Measurements from ENCODE around the gene ORM1.

ORM1 gene

DNA sequence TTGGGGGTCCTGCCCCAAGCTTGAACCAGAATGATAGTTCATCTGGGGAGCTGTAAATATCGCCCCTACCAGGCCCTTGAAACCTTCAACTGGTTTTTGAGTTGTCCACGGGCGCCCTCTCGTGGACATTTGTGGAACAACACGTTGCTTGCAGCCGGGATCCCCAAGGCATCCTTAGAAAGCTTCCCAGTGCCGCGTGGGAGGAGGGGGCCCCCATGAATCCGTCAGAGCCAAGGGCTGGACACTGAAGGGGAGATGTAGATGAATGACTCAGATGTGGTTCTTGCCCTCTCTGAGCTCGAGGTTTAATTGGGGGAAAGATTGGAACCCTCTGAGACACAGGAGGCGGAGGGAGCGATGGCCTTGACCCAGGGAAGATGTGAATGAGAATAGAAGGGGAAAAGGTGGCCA, 31.8 kb upstream of the ORM1 start (continued):
- TF ChIP-seq ZSCAN5A (tag by site-specific recombination; IDR thresholded peaks at IDR 0.05) (no peak), ZNF660 (tag by site-specific recombination; IDR thresholded peaks at IDR 0.05) (no peak), ZNF621 (tag by site-specific recombination; IDR thresholded peaks at IDR 0.05) (no peak), ZNF521 (tag by site-specific recombination; IDR thresholded peaks at IDR 0.05) (no peak), PRDM6 (tag by site-specific recombination; IDR thresholded peaks at IDR 0.05) (no peak), KLF9 (tag by site-specific recombination; IDR thresholded peaks at IDR 0.05; ENCODE audit: low read depth) (no peak), ZNF514 (tag by site-specific recombination; IDR thresholded peaks at IDR 0.05) (no peak), ZNF473 (tag by site-specific recombination; IDR thresholded peaks at IDR 0.05) (no peak), ZNF239 (tag by site-specific recombination; IDR thresholded peaks at IDR 0.05) (no peak), KLF7 (tag by site-specific recombination; IDR thresholded peaks at IDR 0.05; ENCODE audit: borderline replicate concordance) (no peak), HIC1 (tag by site-specific recombination; IDR thresholded peaks at IDR 0.05) (no peak), SCRT2 (tag by site-specific recombination; IDR thresholded peaks at IDR 0.05) (no peak), ZSCAN30 (tag by site-specific recombination; IDR thresholded peaks at IDR 0.05) (no peak), ZBTB17 (tag by site-specific recombination; IDR thresholded peaks at IDR 0.05) (no peak), ZNF391 (tag by site-specific recombination; IDR thresholded peaks at IDR 0.05; ENCODE audit: borderline replicate concordance, low read depth) (no peak), ZNF274 (IDR thresholded peaks at IDR 0.05; ENCODE audit: low read length) (no peak), ZNF274 (tag by site-specific recombination; IDR thresholded peaks at IDR 0.05; ENCODE audit: borderline replicate concordance) (no peak), ZNF701 (tag by site-specific recombination; IDR thresholded peaks at IDR 0.05) (no peak), ZNF629 (tag by site-specific recombination; IDR thresholded peaks at IDR 0.05) (no peak), EGR2 (tag by site-specific recombination; IDR thresholded peaks at IDR 0.05; ENCODE audit: low read depth) (0 out of 2 replicates have a peak, but pooled peaks have one; percentile 21), ZNF785 (tag by site-specific recombination; IDR thresholded peaks at IDR 0.05) (no peak), ZNF114 (tag by site-specific recombination; IDR thresholded peaks at IDR 0.05) (no peak), ZNF140 (tag by site-specific recombination; IDR thresholded peaks at IDR 0.05) (no peak), ZFHX2 (tag by site-specific recombination; conservative IDR thresholded peaks at IDR 0.05) (peak; percentile 42), ZSCAN23 (tag by site-specific recombination; IDR thresholded peaks at IDR 0.05) (no peak), ZNF837 (tag by site-specific recombination; IDR thresholded peaks at IDR 0.05) (no peak), ZNF654 (tag by site-specific recombination; IDR thresholded peaks at IDR 0.05; ENCODE audit: low read depth) (peak; percentile 72)
- TF ChIP-seq, protein P1, sequence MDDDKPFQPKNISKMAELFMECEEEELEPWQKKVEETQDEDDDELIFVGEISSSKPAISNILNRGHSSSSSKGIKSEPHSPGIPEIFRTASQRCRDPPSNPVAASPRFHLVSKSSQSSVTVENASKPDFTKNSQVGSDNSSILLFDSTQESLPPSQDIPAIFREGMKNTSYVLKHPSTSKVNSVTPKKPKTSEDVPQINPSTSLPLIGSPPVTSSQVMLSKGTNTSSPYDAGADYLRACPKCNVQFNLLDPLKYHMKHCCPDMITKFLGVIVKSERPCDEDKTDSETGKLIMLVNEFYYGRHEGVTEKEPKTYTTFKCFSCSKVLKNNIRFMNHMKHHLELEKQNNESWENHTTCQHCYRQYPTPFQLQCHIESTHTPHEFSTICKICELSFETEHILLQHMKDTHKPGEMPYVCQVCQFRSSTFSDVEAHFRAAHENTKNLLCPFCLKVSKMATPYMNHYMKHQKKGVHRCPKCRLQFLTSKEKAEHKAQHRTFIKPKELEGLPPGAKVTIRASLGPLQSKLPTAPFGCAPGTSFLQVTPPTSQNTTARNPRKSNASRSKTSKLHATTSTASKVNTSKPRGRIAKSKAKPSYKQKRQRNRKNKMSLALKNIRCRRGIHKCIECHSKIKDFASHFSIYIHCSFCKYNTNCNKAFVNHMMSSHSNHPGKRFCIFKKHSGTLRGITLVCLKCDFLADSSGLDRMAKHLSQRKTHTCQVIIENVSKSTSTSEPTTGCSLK (tag by site-specific recombination; IDR thresholded peaks at IDR 0.05) = no peak
- TF ChIP-seq, protein P2, sequence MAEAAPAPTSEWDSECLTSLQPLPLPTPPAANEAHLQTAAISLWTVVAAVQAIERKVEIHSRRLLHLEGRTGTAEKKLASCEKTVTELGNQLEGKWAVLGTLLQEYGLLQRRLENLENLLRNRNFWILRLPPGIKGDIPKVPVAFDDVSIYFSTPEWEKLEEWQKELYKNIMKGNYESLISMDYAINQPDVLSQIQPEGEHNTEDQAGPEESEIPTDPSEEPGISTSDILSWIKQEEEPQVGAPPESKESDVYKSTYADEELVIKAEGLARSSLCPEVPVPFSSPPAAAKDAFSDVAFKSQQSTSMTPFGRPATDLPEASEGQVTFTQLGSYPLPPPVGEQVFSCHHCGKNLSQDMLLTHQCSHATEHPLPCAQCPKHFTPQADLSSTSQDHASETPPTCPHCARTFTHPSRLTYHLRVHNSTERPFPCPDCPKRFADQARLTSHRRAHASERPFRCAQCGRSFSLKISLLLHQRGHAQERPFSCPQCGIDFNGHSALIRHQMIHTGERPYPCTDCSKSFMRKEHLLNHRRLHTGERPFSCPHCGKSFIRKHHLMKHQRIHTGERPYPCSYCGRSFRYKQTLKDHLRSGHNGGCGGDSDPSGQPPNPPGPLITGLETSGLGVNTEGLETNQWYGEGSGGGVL (tag by site-specific recombination; IDR thresholded peaks at IDR 0.05) = no peak
- TF ChIP-seq, protein P3, sequence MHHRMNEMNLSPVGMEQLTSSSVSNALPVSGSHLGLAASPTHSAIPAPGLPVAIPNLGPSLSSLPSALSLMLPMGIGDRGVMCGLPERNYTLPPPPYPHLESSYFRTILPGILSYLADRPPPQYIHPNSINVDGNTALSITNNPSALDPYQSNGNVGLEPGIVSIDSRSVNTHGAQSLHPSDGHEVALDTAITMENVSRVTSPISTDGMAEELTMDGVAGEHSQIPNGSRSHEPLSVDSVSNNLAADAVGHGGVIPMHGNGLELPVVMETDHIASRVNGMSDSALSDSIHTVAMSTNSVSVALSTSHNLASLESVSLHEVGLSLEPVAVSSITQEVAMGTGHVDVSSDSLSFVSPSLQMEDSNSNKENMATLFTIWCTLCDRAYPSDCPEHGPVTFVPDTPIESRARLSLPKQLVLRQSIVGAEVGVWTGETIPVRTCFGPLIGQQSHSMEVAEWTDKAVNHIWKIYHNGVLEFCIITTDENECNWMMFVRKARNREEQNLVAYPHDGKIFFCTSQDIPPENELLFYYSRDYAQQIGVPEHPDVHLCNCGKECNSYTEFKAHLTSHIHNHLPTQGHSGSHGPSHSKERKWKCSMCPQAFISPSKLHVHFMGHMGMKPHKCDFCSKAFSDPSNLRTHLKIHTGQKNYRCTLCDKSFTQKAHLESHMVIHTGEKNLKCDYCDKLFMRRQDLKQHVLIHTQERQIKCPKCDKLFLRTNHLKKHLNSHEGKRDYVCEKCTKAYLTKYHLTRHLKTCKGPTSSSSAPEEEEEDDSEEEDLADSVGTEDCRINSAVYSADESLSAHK (tag by site-specific recombination; IDR thresholded peaks at IDR 0.05) = peak; percentile 53; the same call in 1 of the 2 replicates

Data from HEK293 (cell line).